SK-N-SH treated with all-trans-retinoic acid at 6 μM for 48 hours (cell line): ENCODE data around the gene SDK1.

Experiments
- ATAC-seq: fragments of 200-7000 bp; cut with Tn5 transposase; 3 replicates; pipeline ENCODE4 v1.9.1; 2020; ENCODE audit warnings: mild to moderate bottlenecking, moderate library complexity
- ARNTL ChIP-seq: fragments of 450-650 bp; formaldehyde crosslinking; IDR thresholded peaks from 2 replicates; pipeline ENCODE4 v1.5.0; 2020; ENCODE audit warnings: low read depth, mild to moderate bottlenecking, moderate library complexity, borderline replicate concordance
- BACH2 ChIP-seq: fragments of 250-450 bp; sonication (Bioruptor Pico); IDR thresholded peaks from 2 replicates; pipeline ENCODE4 v1.9.0; 2021; ENCODE audit warnings: mild to moderate bottlenecking, borderline replicate concordance
- CSDC2 ChIP-seq: fragments of 250-450 bp; sonication (Bioruptor Pico); IDR thresholded peaks from 2 replicates; pipeline ENCODE4 v1.5.0; 2020; ENCODE audit warnings: mild to moderate bottlenecking, moderate library complexity
- GLIS3 ChIP-seq: fragments of 250-450 bp; sonication (Bioruptor Pico); IDR thresholded peaks from 2 replicates; pipeline ENCODE4 v1.5.0; 2020; ENCODE audit warnings: mild to moderate bottlenecking, moderate library complexity
- ISL1 ChIP-seq: fragments of 250-450 bp; sonication (Bioruptor Pico); IDR thresholded peaks from 2 replicates; pipeline ENCODE4 v2.1.2; 2022; ENCODE audit warnings: mild to moderate bottlenecking, moderate library complexity
- OSR1 ChIP-seq: fragments of 250-450 bp; sonication (Bioruptor Pico); IDR thresholded peaks from 2 replicates; pipeline ENCODE4 v1.8.0; 2022; ENCODE audit warnings: moderate library complexity, mild to moderate bottlenecking, inconsistent platforms
- PPARA ChIP-seq: fragments of 250-450 bp; sonication (Bioruptor Pico); IDR thresholded peaks from 2 replicates; pipeline ENCODE4 v1.5.0; 2020; ENCODE audit warnings: mild to moderate bottlenecking, borderline replicate concordance
- SNAI2 ChIP-seq: fragments of 250-450 bp; sonication (Bioruptor Pico); IDR thresholded peaks from 2 replicates; pipeline ENCODE4 v1.5.0; 2020; ENCODE audit warnings: mild to moderate bottlenecking, moderate library complexity
- TCF4 ChIP-seq: fragments of 250-450 bp; sonication (Bioruptor Pico); IDR thresholded peaks from 2 replicates; pipeline ENCODE4 v1.8.0; 2021; ENCODE audit warnings: mild to moderate bottlenecking, moderate library complexity, borderline replicate concordance
- TOX ChIP-seq: fragments of 250-450 bp; sonication (Bioruptor Pico); IDR thresholded peaks from 2 replicates; pipeline ENCODE4 v1.8.0; 2021; ENCODE audit warnings: mild to moderate bottlenecking, moderate library complexity, borderline replicate concordance
- ZC3H10 ChIP-seq: fragments of 250-450 bp; sonication (Bioruptor Pico); IDR thresholded peaks from 2 replicates; pipeline ENCODE4 v1.5.1; 2021; ENCODE audit warnings: mild to moderate bottlenecking, moderate library complexity
- ZFP3 ChIP-seq: fragments of 250-450 bp; sonication (Bioruptor Pico); IDR thresholded peaks from 2 replicates; pipeline ENCODE4 v1.5.0; 2020; ENCODE audit warnings: mild to moderate bottlenecking, moderate library complexity
- ZFP30 ChIP-seq: fragments of 450-650 bp; formaldehyde crosslinking; IDR thresholded peaks from 2 replicates; pipeline ENCODE4 v1.5.0; 2022; ENCODE audit warnings: mild to moderate bottlenecking, moderate library complexity
- ZNF565 ChIP-seq: fragments of 450-650 bp; formaldehyde crosslinking; conservative IDR thresholded peaks from 2 replicates; pipeline ENCODE4 v1.5.0; 2020; ENCODE audit warnings: low read depth, mild to moderate bottlenecking, moderate library complexity
- ZNF70 ChIP-seq: fragments of 450-650 bp; formaldehyde crosslinking; IDR thresholded peaks from 2 replicates; pipeline ENCODE4 v1.5.0; 2020; ENCODE audit warnings: mild to moderate bottlenecking, moderate library complexity
- ZNF8 ChIP-seq: fragments of 450-650 bp; formaldehyde crosslinking; IDR thresholded peaks from 2 replicates; pipeline ENCODE4 v1.5.0; 2020; ENCODE audit warnings: mild to moderate bottlenecking, moderate library complexity
- TF ChIP-seq, protein P1 (sequence below): fragments of 250-450 bp; sonication (Bioruptor Pico); IDR thresholded peaks from 2 replicates; pipeline ENCODE4 v1.8.0; 2020; ENCODE audit warnings: mild to moderate bottlenecking, moderate library complexity, borderline replicate concordance
- TF ChIP-seq, protein P2 (sequence below): fragments of 250-450 bp; sonication (Bioruptor Pico); IDR thresholded peaks from 2 replicates; pipeline ENCODE4 v1.8.0; 2021; ENCODE audit warnings: low read depth, mild to moderate bottlenecking, moderate library complexity, borderline replicate concordance
- TF ChIP-seq, protein P3 (sequence below): fragments of 250-450 bp; sonication (Bioruptor Pico); IDR thresholded peaks from 2 replicates; pipeline ENCODE4 v1.5.0; 2020; ENCODE audit warnings: mild to moderate bottlenecking, moderate library complexity
- TF ChIP-seq, protein P4 (sequence below): fragments of 250-450 bp; sonication (Bioruptor Pico); IDR thresholded peaks from 2 replicates; pipeline ENCODE4 v1.5.1; 2020; ENCODE audit warnings: low read depth, mild to moderate bottlenecking, moderate library complexity
- TF ChIP-seq, protein P5 (sequence below): fragments of 250-450 bp; sonication (Bioruptor Pico); IDR thresholded peaks from 2 replicates; pipeline ENCODE4 v1.5.1; 2021; ENCODE audit warnings: mild to moderate bottlenecking, moderate library complexity

SDK1 gene

DNA sequence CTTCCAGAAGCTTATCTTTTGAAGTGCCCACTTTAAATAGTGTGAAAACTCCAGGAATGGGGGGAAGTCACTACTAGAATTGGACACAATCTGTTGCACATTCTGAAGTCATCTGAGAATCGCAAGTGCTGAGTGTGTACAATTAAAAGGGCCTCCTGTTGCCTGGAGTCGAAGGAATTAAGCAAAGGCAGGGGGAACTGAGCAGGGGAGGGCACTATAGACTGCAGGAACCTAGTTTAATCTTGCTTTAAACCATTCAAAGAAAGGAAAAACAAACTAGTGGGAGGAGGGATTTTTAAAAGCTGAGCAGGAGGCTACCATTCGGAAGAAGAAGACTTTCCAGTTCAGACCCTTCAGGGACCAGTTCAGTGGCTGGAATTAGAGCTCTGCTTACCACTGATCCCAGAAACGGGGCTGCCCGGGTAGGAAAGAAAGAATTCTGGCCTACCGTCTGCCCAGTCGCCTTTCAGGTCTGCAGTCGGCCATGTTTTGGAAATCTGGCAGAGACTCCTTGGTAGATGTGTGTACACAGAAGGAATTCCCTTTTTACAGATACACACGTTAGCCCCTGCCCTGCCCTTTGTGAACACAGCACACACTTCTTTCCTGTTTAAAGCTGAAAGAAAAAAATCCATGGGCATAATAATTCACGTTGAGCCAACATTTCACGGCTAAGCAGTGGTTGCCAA lies 770.5 kb downstream of the SDK1 start:
- TF ChIP-seq, protein P1, sequence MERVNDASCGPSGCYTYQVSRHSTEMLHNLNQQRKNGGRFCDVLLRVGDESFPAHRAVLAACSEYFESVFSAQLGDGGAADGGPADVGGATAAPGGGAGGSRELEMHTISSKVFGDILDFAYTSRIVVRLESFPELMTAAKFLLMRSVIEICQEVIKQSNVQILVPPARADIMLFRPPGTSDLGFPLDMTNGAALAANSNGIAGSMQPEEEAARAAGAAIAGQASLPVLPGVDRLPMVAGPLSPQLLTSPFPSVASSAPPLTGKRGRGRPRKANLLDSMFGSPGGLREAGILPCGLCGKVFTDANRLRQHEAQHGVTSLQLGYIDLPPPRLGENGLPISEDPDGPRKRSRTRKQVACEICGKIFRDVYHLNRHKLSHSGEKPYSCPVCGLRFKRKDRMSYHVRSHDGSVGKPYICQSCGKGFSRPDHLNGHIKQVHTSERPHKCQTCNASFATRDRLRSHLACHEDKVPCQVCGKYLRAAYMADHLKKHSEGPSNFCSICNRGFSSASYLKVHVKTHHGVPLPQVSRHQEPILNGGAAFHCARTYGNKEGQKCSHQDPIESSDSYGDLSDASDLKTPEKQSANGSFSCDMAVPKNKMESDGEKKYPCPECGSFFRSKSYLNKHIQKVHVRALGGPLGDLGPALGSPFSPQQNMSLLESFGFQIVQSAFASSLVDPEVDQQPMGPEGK = no peak
- no peak for TF ChIP-seq ZNF565
- no peak for TF ChIP-seq BACH2 (CRISPR knock-in tag)
- TF ChIP-seq ARNTL (CRISPR knock-in tag) = no peak
- TF ChIP-seq CSDC2 = no peak
- no peak for TF ChIP-seq ZNF8
- TF ChIP-seq, protein P2, sequence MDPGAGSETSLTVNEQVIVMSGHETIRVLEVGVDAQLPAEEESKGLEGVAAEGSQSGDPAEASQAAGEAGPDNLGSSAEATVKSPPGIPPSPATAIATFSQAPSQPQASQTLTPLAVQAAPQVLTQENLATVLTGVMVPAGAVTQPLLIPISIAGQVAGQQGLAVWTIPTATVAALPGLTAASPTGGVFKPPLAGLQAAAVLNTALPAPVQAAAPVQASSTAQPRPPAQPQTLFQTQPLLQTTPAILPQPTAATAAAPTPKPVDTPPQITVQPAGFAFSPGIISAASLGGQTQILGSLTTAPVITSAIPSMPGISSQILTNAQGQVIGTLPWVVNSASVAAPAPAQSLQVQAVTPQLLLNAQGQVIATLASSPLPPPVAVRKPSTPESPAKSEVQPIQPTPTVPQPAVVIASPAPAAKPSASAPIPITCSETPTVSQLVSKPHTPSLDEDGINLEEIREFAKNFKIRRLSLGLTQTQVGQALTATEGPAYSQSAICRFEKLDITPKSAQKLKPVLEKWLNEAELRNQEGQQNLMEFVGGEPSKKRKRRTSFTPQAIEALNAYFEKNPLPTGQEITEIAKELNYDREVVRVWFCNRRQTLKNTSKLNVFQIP (CRISPR knock-in tag) = no peak
- TF ChIP-seq ZFP3 = no peak
- no peak for TF ChIP-seq PPARA (CRISPR knock-in tag)
- TF ChIP-seq ZC3H10 = no peak
- TF ChIP-seq, protein P3, sequence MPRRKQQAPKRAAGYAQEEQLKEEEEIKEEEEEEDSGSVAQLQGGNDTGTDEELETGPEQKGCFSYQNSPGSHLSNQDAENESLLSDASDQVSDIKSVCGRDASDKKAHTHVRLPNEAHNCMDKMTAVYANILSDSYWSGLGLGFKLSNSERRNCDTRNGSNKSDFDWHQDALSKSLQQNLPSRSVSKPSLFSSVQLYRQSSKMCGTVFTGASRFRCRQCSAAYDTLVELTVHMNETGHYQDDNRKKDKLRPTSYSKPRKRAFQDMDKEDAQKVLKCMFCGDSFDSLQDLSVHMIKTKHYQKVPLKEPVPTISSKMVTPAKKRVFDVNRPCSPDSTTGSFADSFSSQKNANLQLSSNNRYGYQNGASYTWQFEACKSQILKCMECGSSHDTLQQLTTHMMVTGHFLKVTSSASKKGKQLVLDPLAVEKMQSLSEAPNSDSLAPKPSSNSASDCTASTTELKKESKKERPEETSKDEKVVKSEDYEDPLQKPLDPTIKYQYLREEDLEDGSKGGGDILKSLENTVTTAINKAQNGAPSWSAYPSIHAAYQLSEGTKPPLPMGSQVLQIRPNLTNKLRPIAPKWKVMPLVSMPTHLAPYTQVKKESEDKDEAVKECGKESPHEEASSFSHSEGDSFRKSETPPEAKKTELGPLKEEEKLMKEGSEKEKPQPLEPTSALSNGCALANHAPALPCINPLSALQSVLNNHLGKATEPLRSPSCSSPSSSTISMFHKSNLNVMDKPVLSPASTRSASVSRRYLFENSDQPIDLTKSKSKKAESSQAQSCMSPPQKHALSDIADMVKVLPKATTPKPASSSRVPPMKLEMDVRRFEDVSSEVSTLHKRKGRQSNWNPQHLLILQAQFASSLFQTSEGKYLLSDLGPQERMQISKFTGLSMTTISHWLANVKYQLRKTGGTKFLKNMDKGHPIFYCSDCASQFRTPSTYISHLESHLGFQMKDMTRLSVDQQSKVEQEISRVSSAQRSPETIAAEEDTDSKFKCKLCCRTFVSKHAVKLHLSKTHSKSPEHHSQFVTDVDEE (CRISPR knock-in tag) = no peak
- no peak for TF ChIP-seq SNAI2
- TF ChIP-seq, all 23 proteins: peak for 0
- no peak for ATAC-seq

DNA sequence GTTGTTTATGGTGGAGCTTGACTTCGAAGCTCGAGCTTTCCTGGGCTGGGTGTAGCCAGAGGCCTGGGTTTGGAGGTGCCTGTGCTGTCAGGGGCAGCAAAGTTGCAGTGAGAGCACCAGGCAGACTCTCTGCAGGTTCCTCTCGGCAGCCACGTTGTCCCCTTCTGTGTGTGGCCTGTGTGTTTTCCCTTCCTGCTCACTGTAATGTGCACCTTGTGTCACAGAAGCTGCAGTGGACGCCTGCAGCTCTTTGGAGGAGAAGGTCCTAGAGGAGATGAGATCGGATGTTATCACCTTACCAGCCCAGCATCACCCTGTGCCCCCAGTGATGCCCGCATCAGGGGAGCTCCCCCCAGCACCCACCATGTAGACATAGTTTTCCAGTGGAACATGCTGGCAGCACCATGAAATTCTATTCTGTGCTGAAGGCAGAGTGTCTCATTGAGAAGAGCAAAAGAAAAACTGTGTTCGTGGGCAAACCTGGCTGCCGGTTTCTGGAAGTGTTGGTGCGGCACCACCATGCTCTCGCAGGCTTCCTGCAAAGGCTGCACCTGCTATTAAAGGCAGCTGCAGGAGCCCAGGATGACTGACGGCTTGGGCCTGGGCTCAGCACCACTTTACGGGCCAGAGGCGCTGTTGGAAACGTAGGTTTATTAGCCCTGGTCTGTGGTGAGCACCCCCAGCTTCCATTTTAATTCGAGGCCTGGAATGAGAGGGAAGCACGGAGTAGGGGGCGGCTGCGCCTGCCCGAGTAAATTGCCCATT lies 771.3 kb downstream of the SDK1 start:
- ATAC-seq = no peak
- TF ChIP-seq, protein P2 (CRISPR knock-in tag) = no peak
- TF ChIP-seq TCF4 (no peak), ZNF8 (no peak), ISL1 (CRISPR knock-in tag) (no peak), ZC3H10 (no peak), ZNF70 (no peak), PPARA (CRISPR knock-in tag) (no peak), ARNTL (CRISPR knock-in tag) (no peak), ZFP30 (no peak), GLIS3 (CRISPR knock-in tag) (no peak), OSR1 (CRISPR knock-in tag) (no peak), TOX (CRISPR knock-in tag) (no peak)
- TF ChIP-seq, protein P3 (CRISPR knock-in tag) = no peak
- TF ChIP-seq, protein P4, sequence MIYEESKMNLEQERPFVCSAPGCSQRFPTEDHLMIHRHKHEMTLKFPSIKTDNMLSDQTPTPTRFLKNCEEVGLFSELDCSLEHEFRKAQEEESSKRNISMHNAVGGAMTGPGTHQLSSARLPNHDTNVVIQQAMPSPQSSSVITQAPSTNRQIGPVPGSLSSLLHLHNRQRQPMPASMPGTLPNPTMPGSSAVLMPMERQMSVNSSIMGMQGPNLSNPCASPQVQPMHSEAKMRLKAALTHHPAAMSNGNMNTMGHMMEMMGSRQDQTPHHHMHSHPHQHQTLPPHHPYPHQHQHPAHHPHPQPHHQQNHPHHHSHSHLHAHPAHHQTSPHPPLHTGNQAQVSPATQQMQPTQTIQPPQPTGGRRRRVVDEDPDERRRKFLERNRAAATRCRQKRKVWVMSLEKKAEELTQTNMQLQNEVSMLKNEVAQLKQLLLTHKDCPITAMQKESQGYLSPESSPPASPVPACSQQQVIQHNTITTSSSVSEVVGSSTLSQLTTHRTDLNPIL = no peak
- TF ChIP-seq, protein P5, sequence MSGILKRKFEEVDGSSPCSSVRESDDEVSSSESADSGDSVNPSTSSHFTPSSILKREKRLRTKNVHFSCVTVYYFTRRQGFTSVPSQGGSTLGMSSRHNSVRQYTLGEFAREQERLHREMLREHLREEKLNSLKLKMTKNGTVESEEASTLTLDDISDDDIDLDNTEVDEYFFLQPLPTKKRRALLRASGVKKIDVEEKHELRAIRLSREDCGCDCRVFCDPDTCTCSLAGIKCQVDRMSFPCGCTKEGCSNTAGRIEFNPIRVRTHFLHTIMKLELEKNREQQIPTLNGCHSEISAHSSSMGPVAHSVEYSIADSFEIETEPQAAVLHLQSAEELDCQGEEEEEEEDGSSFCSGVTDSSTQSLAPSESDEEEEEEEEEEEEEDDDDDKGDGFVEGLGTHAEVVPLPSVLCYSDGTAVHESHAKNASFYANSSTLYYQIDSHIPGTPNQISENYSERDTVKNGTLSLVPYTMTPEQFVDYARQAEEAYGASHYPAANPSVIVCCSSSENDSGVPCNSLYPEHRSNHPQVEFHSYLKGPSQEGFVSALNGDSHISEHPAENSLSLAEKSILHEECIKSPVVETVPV (CRISPR knock-in tag) = no peak
